K562 (cell line): Measurements from ENCODE around the gene KAZN. TPM values are rescaled to one million over a fixed set of nuclear protein-coding genes. Genes with fewer than 3 reads are reported as not detected.

Experiments used
- ATAC-seq: fragments of 200-7000 bp; cut with Tn5 transposase; 3 replicates; pipeline ENCODE4 v1.9.1; 2020; ENCODE audit warnings: moderate library complexity
- BruUV-seq: library from RNA; stranded (reverse); fragments of 400-500 nt; replicated peaks from 2 replicates; lab custom pipeline; 2021; lab: Mats Ljungman, UMichigan
- CTCF ChIA-PET: fragments of 300-600 bp; formaldehyde crosslinking; extraction: SDS; loops from one replicate; lab custom pipeline; 2021; ENCODE audit warnings: low intra/inter-chr PET ratio; lab: Yijun Ruan, JAX
- POLR2A ChIA-PET: fragments of 300-600, 350-650 bp; sonication (Branson Sonifier 250); formaldehyde crosslinking; extraction: SDS; loops from one replicate; lab custom pipeline; 2021; ENCODE audit warnings: antibody characterized with exemption, inconsistent platforms; lab: Yijun Ruan, JAX
- DNase-seq, 4 experiments: peaks; one replicate each; pipeline versions ENCODE4 v3.0.0 to v3.0.0-alpha.2; 2011 to 2018; ENCODE audit warnings: low spot score in 3 of 4, mixed read lengths in 3 of 4; ENCODE audit errors: extremely low read depth in 1 of 4
- FAIRE-seq: peaks from 2 replicates; lab custom pipeline; 2011; peaks lifted over from hg19 to GRCh38; lab: Jason Lieb, UNC
- H2AFZ ChIP-seq: 2 replicates; pipeline ENCODE4 v1.6.0; 2011; ENCODE audit warnings: low read depth, low read length, control low read depth, inconsistent platforms
- H3K27ac ChIP-seq: fragments of 200-600 bp; 3 replicates; pipeline ENCODE4 v1.8.0; 2011; ENCODE audit warnings: low read depth, mild to moderate bottlenecking, control low read depth, inconsistent platforms, low read length, moderate library complexity, mixed read lengths; ENCODE audit errors: extremely low read depth
- H3K27me3 ChIP-seq, 2 experiments: fragments of 300-600 bp in 1 of 2; 2 replicates in 1 of 2; 3 replicates in 1 of 2; pipeline versions ENCODE4 v1.6.0 to v1.8.0; 2011; ENCODE audit warnings: inconsistent platforms in 2 of 2, low read length in 2 of 2, mild to moderate bottlenecking in 1 of 2, mixed read lengths in 1 of 2, moderate library complexity in 1 of 2; ENCODE audit not compliant: control insufficient read depth in 2 of 2, insufficient read depth in 2 of 2
- H3K36me3 ChIP-seq: fragments of 300-600 bp; 3 replicates; pipeline ENCODE4 v1.8.0; 2011; ENCODE audit warnings: mild to moderate bottlenecking, low read length, inconsistent platforms; ENCODE audit not compliant: control insufficient read depth, insufficient read depth
- H3K4me1 ChIP-seq, 2 experiments: fragments of 200-600 bp in 1 of 2; replicated peaks in 1 of 2; 2 replicates in 1 of 2; 3 replicates in 1 of 2; pipeline versions ENCODE4 v1.5.1 to v1.8.0; 2011; ENCODE audit warnings: inconsistent platforms in 2 of 2, low read length in 2 of 2, mild to moderate bottlenecking in 1 of 2, mixed read lengths in 1 of 2, moderate library complexity in 1 of 2; ENCODE audit not compliant: control insufficient read depth in 2 of 2, insufficient read depth in 2 of 2
- H3K4me2 ChIP-seq: 2 replicates; pipeline ENCODE4 v1.6.1; 2011; ENCODE audit warnings: low read length, control low read depth, inconsistent platforms, mixed read lengths; ENCODE audit not compliant: insufficient read depth
- H3K4me3 ChIP-seq: fragments of 200-600 bp; sonication (generic), shearing (Covaris generic); 2 replicates; pipeline ENCODE4 v1.5.1; 2016; ENCODE audit warnings: control low read depth, inconsistent platforms
- H3K79me2 ChIP-seq: fragments of 200-600 bp; 3 replicates; pipeline ENCODE4 v1.8.0; 2011; ENCODE audit warnings: low read length, inconsistent platforms; ENCODE audit not compliant: control insufficient read depth, insufficient read depth
- H3K9ac ChIP-seq, 2 experiments: 2 replicates each; pipeline versions ENCODE4 v1.6.0 to v1.6.1; 2011; ENCODE audit warnings: low read depth in 2 of 2, low read length in 2 of 2, control low read depth in 1 of 2, inconsistent platforms in 1 of 2, mild to moderate bottlenecking in 1 of 2, mixed read lengths in 1 of 2; ENCODE audit not compliant: insufficient read depth in 1 of 2
- H3K9me1 ChIP-seq: one replicate; pipeline ENCODE4 v1.6.0; 2011; ENCODE audit warnings: inconsistent platforms, mild to moderate bottlenecking, low read length, moderate library complexity; ENCODE audit not compliant: control insufficient read depth, insufficient read depth
- H3K9me3 ChIP-seq: replicated peaks from 2 replicates; pipeline ENCODE4 v1.5.1; 2011; ENCODE audit warnings: low read depth, low read length, inconsistent platforms; ENCODE audit not compliant: control insufficient read depth, insufficient read depth
- H4K20me1 ChIP-seq: replicated peaks from 2 replicates; pipeline ENCODE4 v1.6.1; 2011; ENCODE audit warnings: low read length, inconsistent platforms, mixed read lengths; ENCODE audit not compliant: control insufficient read depth, insufficient read depth
- GATAD2B ChIP-seq: fragments of 450-650 bp; IDR thresholded peaks from 2 replicates; pipeline ENCODE4 v1.6.1; 2017; ENCODE audit warnings: mild to moderate bottlenecking, borderline replicate concordance
- NFE2L1 ChIP-seq: fragments of 450-650 bp; IDR thresholded peaks from 2 replicates; pipeline ENCODE4 v1.6.1; 2016; ENCODE audit warnings: missing genetic modification characterization, low read depth, mild to moderate bottlenecking, missing compliant biosample characterization, moderate library complexity, borderline replicate concordance
- PATZ1 ChIP-seq: fragments of 250-450 bp; sonication (Bioruptor Pico); IDR thresholded peaks from 2 replicates; pipeline ENCODE4 v1.5.0; 2020; ENCODE audit warnings: mild to moderate bottlenecking, borderline replicate concordance
- PBX2 ChIP-seq, 2 experiments: IDR thresholded peaks in 1 of 2; conservative IDR thresholded peaks in 1 of 2; 2 replicates each; pipeline ENCODE4 v1.6.1; 2016; ENCODE audit warnings: low read depth in 2 of 2, mild to moderate bottlenecking in 1 of 2, missing compliant biosample characterization in 1 of 2, missing genetic modification characterization in 1 of 2, moderate library complexity in 1 of 2
- PKNOX1 ChIP-seq: fragments of 450-650 bp; IDR thresholded peaks from 2 replicates; pipeline ENCODE4 v1.6.1; 2016
- TAF1 ChIP-seq: IDR thresholded peaks from 2 replicates; pipeline ENCODE4 v1.6.1; 2011; ENCODE audit warnings: mild to moderate bottlenecking, low read length, moderate library complexity; ENCODE audit not compliant: insufficient read depth, control insufficient read depth, severe bottlenecking; ENCODE audit errors: extremely low read depth
- ZNF197 ChIP-seq: fragments of 200-800 bp; sonication (Bioruptor generic); IDR thresholded peaks from 2 replicates; pipeline ENCODE4 v1.6.1; 2016; ENCODE audit warnings: low read depth, missing genetic modification characterization, missing compliant biosample characterization
- ZNF79 ChIP-seq: fragments of 250-450 bp; sonication (Bioruptor Pico); IDR thresholded peaks from 2 replicates; pipeline ENCODE4 v1.4.0; 2020; ENCODE audit warnings: low read depth, mild to moderate bottlenecking, moderate library complexity
- WGBS: fragments of 100-300 bp; shearing (Covaris generic); methylation state at CpG from one replicate; pipeline ENCODE4 v1.1.6; 2016; ENCODE audit warnings: low coverage, mixed read lengths; ENCODE audit not compliant: insufficient coverage; ENCODE audit errors: missing lambda C conversion rate; 5-methylcytosine and 5-hydroxymethylcytosine counted together
- in situ Hi-C: fragments of 300-500 bp; cut with MboI; formaldehyde crosslinking; loops from 4 replicates; pipeline ENCODE4 v1.15.0; 2018; ENCODE audit warnings: inconsistent platforms, mixed read lengths
- intact Hi-C: fragments of 100-400 bp; cut with micrococcal nuclease; formaldehyde crosslinking; loops from 2 replicates; pipeline ENCODE4 v1.14.2; 2022
- polyA plus RNA-seq, 8 experiments: library from polyadenylated mRNA; depleted of rRNA in 4 of 8; stranded (reverse) in 5 of 8; unstranded in 3 of 8; fragments of >200 nt; fragmentation: Nextera tagmentation in 2 of 8; fragmentation: Illumina TruSeq in 1 of 8; extraction: Ambion mirVana in 2 of 8; extraction: Trizol in 1 of 8; gene quantifications; 2 replicates each; pipeline versions ENCODE4 v1.2.1 to v1.2.3, GENCODE V29; 2011 to 2014; ENCODE audit warnings: inconsistent platforms in 1 of 8, missing spikeins in 1 of 8
- total RNA-seq, 7 experiments: library from RNA; depleted of rRNA in 6 of 7; stranded (reverse); fragments of >200 nt in 6 of 7; fragmentation: Illumina TruSeq in 2 of 7; extraction: Trizol in 2 of 7; gene quantifications; 2 replicates each; pipeline versions ENCODE4 v1.2.1 to v1.2.3, GENCODE V29; 2011 to 2021; ENCODE audit warnings: low replicate concordance in 1 of 7
- TF ChIP-seq, protein P1 (sequence below): fragments of 250-450 bp; sonication (Bioruptor Pico); IDR thresholded peaks from 2 replicates; pipeline ENCODE4 v1.5.0; 2020; ENCODE audit warnings: mild to moderate bottlenecking

Gene KAZN
- total and polyA plus RNA-seq, 9 of the 15 experiments (the other 6 are each of a cell fraction or from before 2014, with no cell fraction given) = 2.1 to 21.6 (median 5.4) TPM

DNA sequence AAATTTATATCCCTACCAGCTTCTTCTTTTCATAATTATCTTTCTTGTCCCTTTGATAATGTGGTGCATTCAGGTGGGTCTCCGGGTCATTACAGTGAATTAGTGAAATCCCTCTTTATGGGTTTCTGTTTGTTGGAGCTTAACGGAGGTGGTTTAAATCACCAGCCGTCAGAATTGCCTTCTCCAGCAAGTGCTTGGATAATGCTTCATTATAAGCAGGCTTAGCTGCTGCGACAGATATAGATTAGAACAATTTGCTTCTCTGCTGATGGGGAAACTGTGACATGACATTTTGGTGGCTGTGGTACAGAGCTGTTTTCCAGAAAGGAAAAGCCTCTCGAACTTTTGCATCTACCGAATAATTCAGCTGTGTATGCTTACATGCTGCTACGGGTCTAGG is 56.9 kb downstream of the KAZN start:
- no peak for FAIRE-seq
- no peak for ATAC-seq
- Histone ChIP-seq H3K4me1 (no peaks in the 10 kb centered on the region), H3K9me3 (no peaks in the 10 kb centered on the region), H2AFZ (no peak overlapping the region)
- in situ Hi-C loops (no loop called here), intact Hi-C loops (no loop called here)
- BruUV-seq = no TSS peak
- TF ChIP-seq NFE2L1 (tag) (no peak), ZNF197 (CRISPR knock-in tag) (no peak), TAF1 (no peak), PKNOX1 (no peak), GATAD2B (no peak), PBX2 (CRISPR knock-in tag; IDR thresholded peaks at IDR 0.05; ENCODE audit: low read depth) (no peak), PBX2 (tag; conservative IDR thresholded peaks at IDR 0.05; ENCODE audit: low read depth) (no peak), ZNF79 (no peak), PATZ1 (CRISPR knock-in tag) (no peak)
- TF ChIP-seq, protein P1, sequence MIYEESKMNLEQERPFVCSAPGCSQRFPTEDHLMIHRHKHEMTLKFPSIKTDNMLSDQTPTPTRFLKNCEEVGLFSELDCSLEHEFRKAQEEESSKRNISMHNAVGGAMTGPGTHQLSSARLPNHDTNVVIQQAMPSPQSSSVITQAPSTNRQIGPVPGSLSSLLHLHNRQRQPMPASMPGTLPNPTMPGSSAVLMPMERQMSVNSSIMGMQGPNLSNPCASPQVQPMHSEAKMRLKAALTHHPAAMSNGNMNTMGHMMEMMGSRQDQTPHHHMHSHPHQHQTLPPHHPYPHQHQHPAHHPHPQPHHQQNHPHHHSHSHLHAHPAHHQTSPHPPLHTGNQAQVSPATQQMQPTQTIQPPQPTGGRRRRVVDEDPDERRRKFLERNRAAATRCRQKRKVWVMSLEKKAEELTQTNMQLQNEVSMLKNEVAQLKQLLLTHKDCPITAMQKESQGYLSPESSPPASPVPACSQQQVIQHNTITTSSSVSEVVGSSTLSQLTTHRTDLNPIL = no peak
- TF ChIP-seq, all 486 proteins: peak for 0
- no peaks in the 10 kb centered on the region for H3K36me3 ChIP-seq
- H3K9me1 ChIP-seq = no peaks in the 10 kb centered on the region
- no peak overlapping the region for H3K27ac ChIP-seq
- POLR2A ChIA-PET = interaction anchor here (0.7 to 1.4 kb wide), 2 partner anchors 15 to 51 kb away, joined by 3 to 4 read pairs; no protein-coding TSS in a partner anchor
- H3K79me2 ChIP-seq = no peaks in the 10 kb centered on the region
- no peak for DNase-seq
- no peak overlapping the region for H3K9ac ChIP-seq
- 0 out of 2 replicates have a peak, but pooled peaks cover 5% of the 10 kb centered on the region for H4K20me1 ChIP-seq
- H3K27me3 ChIP-seq = peaks cover 25 to 47% of the 10 kb centered on the region in 2 experiments; a peak in 4 of 5 replicates
- no peak overlapping the region for H3K4me3 ChIP-seq
- 10% methylated on average over 7 of the region's 7 CpGs for WGBS
- no peak overlapping the region for H3K4me2 ChIP-seq
- CTCF ChIA-PET = no interaction called here
